HFFc6 (cell line): ENCODE results near the gene FEN1. TPM values are rescaled to one million over a fixed set of nuclear protein-coding genes. Genes with fewer than 3 reads are reported as not detected.

ENCODE experiments used
- DNase-seq: peaks from one replicate; pipeline ENCODE4 v3.0.0-alpha.2; 2018
- H3K27ac Mint-ChIP-seq: 2 replicates; pipeline ENCODE4 v1.8.0; 2020; ENCODE audit warnings: mild to moderate bottlenecking, mixed read lengths
- H3K27me3 Mint-ChIP-seq: 2 replicates; pipeline ENCODE4 v1.8.0; 2021; ENCODE audit warnings: mild to moderate bottlenecking, moderate library complexity, mixed read lengths; ENCODE audit not compliant: insufficient read depth
- H3K36me3 Mint-ChIP-seq: 2 replicates; pipeline ENCODE4 v1.8.0; 2021; ENCODE audit warnings: low read depth, mixed read lengths
- H3K4me1 Mint-ChIP-seq: 2 replicates; pipeline ENCODE4 v1.8.0; 2020; ENCODE audit warnings: low read depth, mixed read lengths
- H3K4me3 Mint-ChIP-seq: 2 replicates; pipeline ENCODE4 v1.8.0; 2020; ENCODE audit warnings: mild to moderate bottlenecking, moderate library complexity, mixed read lengths
- H3K9me3 Mint-ChIP-seq: 2 replicates; pipeline ENCODE4 v1.8.0; 2020; ENCODE audit warnings: mild to moderate bottlenecking, mixed read lengths
- total RNA-seq, 6 experiments: library from RNA; stranded (reverse); fragmentation: NEBNext Ultra II Directional; extraction: Animal tissue kit (Norgen Biotek cat#: 25700); gene quantifications; 2 replicates in 1 of 6; 3 replicates in 5 of 6; pipeline ENCODE4 v1.2.3, GENCODE V29; 2021
- TF ChIP-seq, protein P1 (sequence below): fragments of 200-600 bp; sonication (generic); IDR thresholded peaks from 2 replicates; pipeline ENCODE4 v1.5.0; 2021; ENCODE audit warnings: antibody characterized with exemption, mild to moderate bottlenecking

Gene FEN1
- total RNA-seq, 6 experiments from 2014 or later, result 25.6 to 45.6 (median 37.4) TPM

DNA sequence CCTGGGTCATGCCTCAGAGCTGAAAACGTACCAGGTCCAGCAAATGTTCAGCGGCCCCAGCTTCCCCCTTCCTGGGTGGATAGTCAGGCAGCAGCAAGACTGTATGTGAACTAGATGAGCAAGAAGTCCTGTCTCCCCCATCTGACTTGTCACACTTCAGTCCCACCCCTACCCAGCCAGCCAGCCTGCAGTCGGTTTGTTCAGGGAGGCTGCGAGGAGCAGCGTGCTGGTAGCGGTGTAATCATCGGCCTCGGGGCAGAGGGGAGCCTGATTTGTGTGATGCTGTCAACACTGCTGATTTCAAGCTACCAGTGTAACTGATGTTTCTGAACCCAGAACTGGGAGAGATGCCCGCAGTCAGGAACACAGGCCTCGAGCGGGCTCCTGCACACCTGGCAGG lies 9.9 kb upstream of the FEN1 start:
- H3K27me3 Mint-ChIP-seq, result peaks cover 6% of the 10 kb centered on the region
- DNase-seq, result no peak
- H3K4me1 Mint-ChIP-seq, result peaks cover 8% of the 10 kb centered on the region
- no peak overlapping the region for H3K27ac Mint-ChIP-seq
- no peaks in the 10 kb centered on the region for H3K9me3 Mint-ChIP-seq
- H3K4me3 Mint-ChIP-seq, result no peak overlapping the region
- TF ChIP-seq, protein P1, sequence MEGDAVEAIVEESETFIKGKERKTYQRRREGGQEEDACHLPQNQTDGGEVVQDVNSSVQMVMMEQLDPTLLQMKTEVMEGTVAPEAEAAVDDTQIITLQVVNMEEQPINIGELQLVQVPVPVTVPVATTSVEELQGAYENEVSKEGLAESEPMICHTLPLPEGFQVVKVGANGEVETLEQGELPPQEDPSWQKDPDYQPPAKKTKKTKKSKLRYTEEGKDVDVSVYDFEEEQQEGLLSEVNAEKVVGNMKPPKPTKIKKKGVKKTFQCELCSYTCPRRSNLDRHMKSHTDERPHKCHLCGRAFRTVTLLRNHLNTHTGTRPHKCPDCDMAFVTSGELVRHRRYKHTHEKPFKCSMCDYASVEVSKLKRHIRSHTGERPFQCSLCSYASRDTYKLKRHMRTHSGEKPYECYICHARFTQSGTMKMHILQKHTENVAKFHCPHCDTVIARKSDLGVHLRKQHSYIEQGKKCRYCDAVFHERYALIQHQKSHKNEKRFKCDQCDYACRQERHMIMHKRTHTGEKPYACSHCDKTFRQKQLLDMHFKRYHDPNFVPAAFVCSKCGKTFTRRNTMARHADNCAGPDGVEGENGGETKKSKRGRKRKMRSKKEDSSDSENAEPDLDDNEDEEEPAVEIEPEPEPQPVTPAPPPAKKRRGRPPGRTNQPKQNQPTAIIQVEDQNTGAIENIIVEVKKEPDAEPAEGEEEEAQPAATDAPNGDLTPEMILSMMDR, result no peak
- no peaks in the 10 kb centered on the region for H3K36me3 Mint-ChIP-seq

DNA sequence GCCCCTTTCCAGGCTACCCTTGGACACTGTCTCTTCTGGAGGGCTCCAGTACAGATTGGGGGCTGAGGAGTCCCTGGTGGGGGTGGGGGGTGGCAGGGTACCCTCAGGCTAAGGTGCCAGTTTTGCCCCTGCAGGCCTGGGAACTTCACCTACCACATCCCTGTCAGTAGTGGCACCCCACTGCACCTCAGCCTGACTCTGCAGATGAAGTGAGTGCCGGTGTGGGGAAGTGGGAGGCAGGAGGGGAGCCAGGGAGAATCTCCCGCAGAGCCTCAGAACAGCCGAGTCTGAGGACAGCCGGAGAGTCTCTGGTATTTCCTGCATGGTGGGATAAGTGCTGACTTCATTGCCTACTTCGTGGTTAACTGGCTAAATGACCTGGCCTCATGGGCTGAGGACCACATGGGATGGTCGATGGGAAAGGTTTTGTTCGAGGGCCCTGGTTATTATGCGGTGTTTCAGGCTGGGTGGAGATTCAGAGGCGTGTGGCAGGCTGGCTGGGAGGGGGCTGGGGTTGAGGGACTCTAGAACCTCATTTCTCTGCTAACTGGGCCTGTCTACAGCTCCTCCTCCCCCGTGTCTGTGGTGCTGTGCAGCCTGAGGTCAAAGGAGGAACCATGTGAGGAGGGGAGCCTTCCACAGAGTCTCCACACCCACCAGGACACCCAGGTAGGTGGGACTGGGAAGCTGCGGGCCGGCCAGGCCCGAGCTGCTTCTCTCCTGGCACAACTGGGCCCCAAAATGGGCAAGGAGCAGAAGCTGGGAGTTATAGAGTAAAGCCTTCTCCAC lies 8.8 kb upstream of the FEN1 start:
- TF ChIP-seq, protein P1, result no peak
- Mint-ChIP-seq H3K9me3 (no peaks in the 10 kb centered on the region), H3K27ac (no peak overlapping the region), H3K4me3 (no peak overlapping the region), H3K36me3 (no peaks in the 10 kb centered on the region), H3K27me3 (peaks cover 4% of the 10 kb centered on the region), H3K4me1 (peaks cover 8% of the 10 kb centered on the region)
- DNase-seq, result no peak

DNA sequence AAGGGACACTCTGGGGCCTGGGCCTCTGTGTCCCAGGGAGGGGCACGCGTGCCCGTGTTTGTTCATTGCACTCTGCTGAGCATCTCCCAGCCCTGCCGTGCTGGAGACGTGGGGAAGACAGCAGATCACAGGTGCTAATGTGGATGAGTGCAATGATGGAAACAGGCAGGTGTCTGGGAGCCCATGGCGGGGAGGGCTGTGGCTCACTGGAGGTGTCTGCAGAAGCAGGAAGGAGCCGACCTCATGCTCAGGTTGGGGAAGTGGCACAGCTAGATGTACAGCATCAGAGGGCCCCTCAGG lies 8.3 kb upstream of the FEN1 start:
- TF ChIP-seq, protein P1, result no peak
- DNase-seq, result no peak
- Mint-ChIP-seq H3K27ac (no peak overlapping the region), H3K9me3 (no peaks in the 10 kb centered on the region), H3K27me3 (peaks cover 4% of the 10 kb centered on the region), H3K4me3 (no peak overlapping the region), H3K36me3 (peaks cover 4% of the 10 kb centered on the region; the same call in 1 of the 2 replicates), H3K4me1 (peaks cover 8% of the 10 kb centered on the region)

DNA sequence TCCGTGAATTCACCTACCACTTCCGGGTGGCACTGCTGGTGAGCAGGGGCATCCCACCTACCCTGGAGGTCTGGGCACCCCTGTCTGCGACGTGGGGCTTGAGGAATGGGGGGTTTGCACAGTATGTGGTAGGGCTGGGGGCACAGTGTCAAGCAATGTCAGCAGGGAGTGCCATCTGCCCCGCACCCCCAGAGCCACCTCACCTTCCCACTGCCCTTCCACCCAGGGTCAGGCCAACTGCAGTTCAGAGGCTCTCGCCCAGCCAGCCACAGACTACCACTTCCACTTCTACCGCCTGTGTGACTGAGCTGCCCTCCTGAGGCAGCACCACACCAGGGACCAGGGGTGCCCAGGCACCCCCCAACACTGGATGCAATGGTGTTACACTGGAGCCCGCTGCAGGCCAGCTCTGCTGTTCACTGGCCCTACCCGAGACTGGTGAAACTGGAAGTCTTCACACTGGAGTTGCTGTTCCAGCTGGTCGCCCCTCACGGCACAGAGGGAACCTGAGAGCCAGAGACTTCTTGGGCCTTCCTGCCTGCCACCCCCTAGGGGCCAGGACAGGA lies 6.8 kb upstream of the FEN1 start:
- no peaks in the 10 kb centered on the region for H3K9me3 Mint-ChIP-seq
- H3K27me3 Mint-ChIP-seq, result no peaks in the 10 kb centered on the region; the same call in 1 of the 2 replicates
- no peak for DNase-seq
- H3K27ac Mint-ChIP-seq, result no peak overlapping the region
- TF ChIP-seq, protein P1, result no peak
- peaks cover 8% of the 10 kb centered on the region; the same call in 1 of the 2 replicates for H3K36me3 Mint-ChIP-seq
- no peak overlapping the region for H3K4me3 Mint-ChIP-seq
- peaks cover 8% of the 10 kb centered on the region for H3K4me1 Mint-ChIP-seq

DNA sequence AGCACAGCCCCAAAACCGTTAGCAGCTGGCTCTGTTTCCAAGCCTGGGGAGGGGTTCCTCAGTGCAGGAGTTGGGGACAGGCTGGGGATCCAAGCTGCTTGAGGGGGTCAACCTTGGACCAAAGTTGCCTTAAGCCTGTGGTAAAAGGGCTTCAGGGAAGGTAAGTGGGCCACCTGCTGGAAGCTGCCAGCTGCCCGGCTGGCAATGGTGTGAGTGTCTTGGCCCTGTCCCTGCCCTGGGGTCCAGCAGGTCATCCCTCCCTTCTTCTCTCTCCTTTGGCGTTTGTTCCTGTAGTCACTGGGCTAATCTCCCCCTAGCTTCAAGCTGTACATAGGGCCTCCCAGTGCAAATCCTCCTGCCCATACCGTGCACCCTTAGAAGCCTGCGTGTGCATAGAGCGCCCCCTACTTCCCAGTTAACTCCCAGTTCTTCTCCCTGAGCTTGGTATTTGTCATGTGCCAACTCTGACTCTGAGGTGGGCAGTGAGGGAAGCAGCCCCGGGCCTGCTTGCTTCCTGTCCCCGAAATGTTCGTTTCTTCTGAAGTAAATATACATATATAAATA lies 4.7 kb upstream of the FEN1 start:
- no peak overlapping the region for H3K4me3 Mint-ChIP-seq
- peaks cover 16% of the 10 kb centered on the region for H3K4me1 Mint-ChIP-seq
- no peaks in the 10 kb centered on the region; the same call in 1 of the 2 replicates for H3K27me3 Mint-ChIP-seq
- TF ChIP-seq, protein P1, result peak; percentile 77
- peaks cover 15% of the 10 kb centered on the region; the same call in 1 of the 2 replicates for H3K36me3 Mint-ChIP-seq
- no peak overlapping the region for H3K27ac Mint-ChIP-seq
- H3K9me3 Mint-ChIP-seq, result no peaks in the 10 kb centered on the region
- DNase-seq, result peak; percentile 25
